Stimulated activated CD8-positive, alpha-beta memory T cell treated with anti-CD3 and anti-CD28 coated beads, Interleukin-12 subunit alpha, Interleukin-12 subunit beta, amount 100 ng/mL, for 1 hour (primary cell): ENCODE results near the gene CSRNP3.
"Not testable (repeated sequence)": the region's sequence is repeated elsewhere in the genome, so short reads cannot be mapped to it uniquely, and the experiment has no call there.

Experiments
- DNase-seq: peaks from one replicate; pipeline ENCODE4 v3.0.0-alpha.2; 2020; ENCODE audit warnings: low read depth

CSRNP3 gene

GRCh38 chr2:165635532-165635931, 166.0 kb downstream of the CSRNP3 start:
- no peak for DNase-seq

- no peak for DNase-seq
These were observed 167.5 kb downstream of the CSRNP3 start for GRCh38 chr2:165636959-165637358.

- DNase-seq, result no peak
These were observed 167.9 kb downstream of the CSRNP3 start for GRCh38 chr2:165637396-165637795.

GRCh38 chr2:165639504-165639903, 170.0 kb downstream of the CSRNP3 start:
- DNase-seq, result no peak

- no peak for DNase-seq
These were observed 170.9 kb downstream of the CSRNP3 start for GRCh38 chr2:165640247-165640929.

- no peak for DNase-seq
These were observed 176.7 kb downstream of the CSRNP3 start for GRCh38 chr2:165645930-165646831.

- no peak for DNase-seq
These were observed 177.9 kb downstream of the CSRNP3 start for GRCh38 chr2:165647409-165647808.

- DNase-seq, result no peak
These were observed 179.3 kb downstream of the CSRNP3 start for GRCh38 chr2:165648801-165649200.

GRCh38 chr2:165651233-165651632, 181.7 kb downstream of the CSRNP3 start:
- DNase-seq, result no peak

GRCh38 chr2:165655661-165656060, 186.2 kb downstream of the CSRNP3 start:
- DNase-seq, result no peak

GRCh38 chr2:165660361-165660760, 190.9 kb downstream of the CSRNP3 start:
- no peak for DNase-seq

GRCh38 chr2:165662720-165663119, 193.2 kb downstream of the CSRNP3 start:
- no peak for DNase-seq

GRCh38 chr2:165665614-165666013, 196.1 kb downstream of the CSRNP3 start:
- DNase-seq, result no peak

GRCh38 chr2:165666073-165666472, 196.6 kb downstream of the CSRNP3 start:
- not testable (repeated sequence) for DNase-seq

- DNase-seq, result no peak
These were observed 197.1 kb downstream of the CSRNP3 start for GRCh38 chr2:165666605-165667004.

GRCh38 chr2:165667375-165667774, 197.9 kb downstream of the CSRNP3 start:
- DNase-seq, result no peak

- DNase-seq, result no peak
These were observed 205.3 kb downstream of the CSRNP3 start for GRCh38 chr2:165674780-165675179.

GRCh38 chr2:165675551-165675968, 206.1 kb downstream of the CSRNP3 start:
- DNase-seq, result no peak

- no peak for DNase-seq
These were observed 209.4 kb downstream of the CSRNP3 start for GRCh38 chr2:165678882-165679281.

- no peak for DNase-seq
These were observed 210.1 kb downstream of the CSRNP3 start for GRCh38 chr2:165679621-165680020.

- no peak for DNase-seq
These were observed 212.3 kb downstream of the CSRNP3 start for GRCh38 chr2:165681841-165682240.

GRCh38 chr2:165682546-165682945, 213.0 kb downstream of the CSRNP3 start:
- no peak for DNase-seq

- no peak for DNase-seq
These were observed 217.3 kb downstream of the CSRNP3 start for GRCh38 chr2:165686800-165687199.
